Lower leg skin (tissue), 3 donors: Measurements from ENCODE around the gene MSH2.

Source experiments
- POLR2A ChIP-seq, 2 donors: fragments of 450-650 bp; IDR thresholded peaks; one replicate each; pipeline ENCODE4 v1.6.1; 2016 to 2017; ENCODE audit warnings: antibody characterized with exemption in 2 of 2, mild to moderate bottlenecking in 1 of 2, moderate library complexity in 1 of 2
- TF ChIP-seq, protein P1 (sequence below), 3 donors: fragments of 450-650 bp; IDR thresholded peaks; one replicate each; pipeline ENCODE4 v1.5.1; 2016; ENCODE audit warnings: antibody characterized with exemption in 3 of 3, mild to moderate bottlenecking in 3 of 3, moderate library complexity in 2 of 3

DNA sequence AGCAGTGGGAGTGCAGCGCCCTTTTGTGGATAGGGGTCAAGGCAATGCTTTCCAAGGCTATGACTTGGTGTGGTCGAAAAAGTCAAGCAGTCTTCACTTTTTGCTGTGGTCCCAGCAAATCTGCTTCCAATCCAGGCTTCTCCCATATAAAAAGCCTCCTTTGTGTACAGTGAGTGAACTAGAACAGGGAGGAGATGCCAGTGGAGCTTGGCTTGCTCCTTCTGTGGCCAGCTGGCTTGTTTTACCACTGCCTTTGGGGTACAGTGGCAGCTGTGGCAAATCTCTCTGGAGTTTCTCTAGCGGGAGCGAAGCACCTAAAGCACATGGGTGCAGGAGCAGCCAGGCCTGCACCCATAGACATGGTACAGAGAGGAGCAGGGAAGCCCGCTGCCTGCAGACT is 103.5 kb downstream of the MSH2 start:
- TF ChIP-seq, protein P1, sequence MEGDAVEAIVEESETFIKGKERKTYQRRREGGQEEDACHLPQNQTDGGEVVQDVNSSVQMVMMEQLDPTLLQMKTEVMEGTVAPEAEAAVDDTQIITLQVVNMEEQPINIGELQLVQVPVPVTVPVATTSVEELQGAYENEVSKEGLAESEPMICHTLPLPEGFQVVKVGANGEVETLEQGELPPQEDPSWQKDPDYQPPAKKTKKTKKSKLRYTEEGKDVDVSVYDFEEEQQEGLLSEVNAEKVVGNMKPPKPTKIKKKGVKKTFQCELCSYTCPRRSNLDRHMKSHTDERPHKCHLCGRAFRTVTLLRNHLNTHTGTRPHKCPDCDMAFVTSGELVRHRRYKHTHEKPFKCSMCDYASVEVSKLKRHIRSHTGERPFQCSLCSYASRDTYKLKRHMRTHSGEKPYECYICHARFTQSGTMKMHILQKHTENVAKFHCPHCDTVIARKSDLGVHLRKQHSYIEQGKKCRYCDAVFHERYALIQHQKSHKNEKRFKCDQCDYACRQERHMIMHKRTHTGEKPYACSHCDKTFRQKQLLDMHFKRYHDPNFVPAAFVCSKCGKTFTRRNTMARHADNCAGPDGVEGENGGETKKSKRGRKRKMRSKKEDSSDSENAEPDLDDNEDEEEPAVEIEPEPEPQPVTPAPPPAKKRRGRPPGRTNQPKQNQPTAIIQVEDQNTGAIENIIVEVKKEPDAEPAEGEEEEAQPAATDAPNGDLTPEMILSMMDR (IDR thresholded peaks at IDR 0.05), result no peak
- no peak for TF ChIP-seq POLR2A (IDR thresholded peaks at IDR 0.05)
